ENCODE data around the gene CALM3. TPM values are rescaled to one million over a fixed set of nuclear protein-coding genes. Genes with fewer than 3 reads are reported as not detected.

Gene CALM3
- total RNA-seq, 3 donors from 2014 or later, result 241 to 325 (median 252) TPM

- ATAC-seq (no peak), DNase-seq (no peak)
- no peaks in the 10 kb centered on the region for H3K4me1 ChIP-seq (ENCODE audit: low read depth)
- H3K9me3 ChIP-seq, result no peaks in the 10 kb centered on the region
- no peaks in the 10 kb centered on the region for H3K36me3 ChIP-seq (ENCODE audit: low read depth)
- intact Hi-C loops (cut with DNase I, micrococcal nuclease), result no loop called here
- no peak overlapping the region for H3K4me3 ChIP-seq
- TF ChIP-seq, protein P1, sequence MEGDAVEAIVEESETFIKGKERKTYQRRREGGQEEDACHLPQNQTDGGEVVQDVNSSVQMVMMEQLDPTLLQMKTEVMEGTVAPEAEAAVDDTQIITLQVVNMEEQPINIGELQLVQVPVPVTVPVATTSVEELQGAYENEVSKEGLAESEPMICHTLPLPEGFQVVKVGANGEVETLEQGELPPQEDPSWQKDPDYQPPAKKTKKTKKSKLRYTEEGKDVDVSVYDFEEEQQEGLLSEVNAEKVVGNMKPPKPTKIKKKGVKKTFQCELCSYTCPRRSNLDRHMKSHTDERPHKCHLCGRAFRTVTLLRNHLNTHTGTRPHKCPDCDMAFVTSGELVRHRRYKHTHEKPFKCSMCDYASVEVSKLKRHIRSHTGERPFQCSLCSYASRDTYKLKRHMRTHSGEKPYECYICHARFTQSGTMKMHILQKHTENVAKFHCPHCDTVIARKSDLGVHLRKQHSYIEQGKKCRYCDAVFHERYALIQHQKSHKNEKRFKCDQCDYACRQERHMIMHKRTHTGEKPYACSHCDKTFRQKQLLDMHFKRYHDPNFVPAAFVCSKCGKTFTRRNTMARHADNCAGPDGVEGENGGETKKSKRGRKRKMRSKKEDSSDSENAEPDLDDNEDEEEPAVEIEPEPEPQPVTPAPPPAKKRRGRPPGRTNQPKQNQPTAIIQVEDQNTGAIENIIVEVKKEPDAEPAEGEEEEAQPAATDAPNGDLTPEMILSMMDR (IDR thresholded peaks at IDR 0.05), result no peak
Observed at GRCh38 chr19:46578450-46578849, 22.7 kb upstream of the CALM3 start.

- Histone ChIP-seq H3K4me3 (no peak overlapping the region), H3K9me3 (no peaks in the 10 kb centered on the region), H3K36me3 (ENCODE audit: low read depth) (no peaks in the 10 kb centered on the region), H3K4me1 (ENCODE audit: low read depth) (no peaks in the 10 kb centered on the region)
- TF ChIP-seq, protein P1 (IDR thresholded peaks at IDR 0.05), result no peak
- ATAC-seq (no peak), DNase-seq (no peak)
- intact Hi-C loops (cut with DNase I, micrococcal nuclease), result no loop called here
Observed at GRCh38 chr19:46579361-46579879, 21.7 kb upstream of the CALM3 start.

GRCh38 chr19:46580247-46580646, 20.9 kb upstream of the CALM3 start:
- TF ChIP-seq, protein P1 (IDR thresholded peaks at IDR 0.05), result no peak
- no peak for ATAC-seq
- DNase-seq, result no peak
- Histone ChIP-seq H3K4me3 (no peak overlapping the region), H3K36me3 (ENCODE audit: low read depth) (no peaks in the 10 kb centered on the region), H3K4me1 (ENCODE audit: low read depth) (no peaks in the 10 kb centered on the region), H3K9me3 (no peaks in the 10 kb centered on the region)
- intact Hi-C loops (cut with DNase I, micrococcal nuclease), result no loop called here

DNA sequence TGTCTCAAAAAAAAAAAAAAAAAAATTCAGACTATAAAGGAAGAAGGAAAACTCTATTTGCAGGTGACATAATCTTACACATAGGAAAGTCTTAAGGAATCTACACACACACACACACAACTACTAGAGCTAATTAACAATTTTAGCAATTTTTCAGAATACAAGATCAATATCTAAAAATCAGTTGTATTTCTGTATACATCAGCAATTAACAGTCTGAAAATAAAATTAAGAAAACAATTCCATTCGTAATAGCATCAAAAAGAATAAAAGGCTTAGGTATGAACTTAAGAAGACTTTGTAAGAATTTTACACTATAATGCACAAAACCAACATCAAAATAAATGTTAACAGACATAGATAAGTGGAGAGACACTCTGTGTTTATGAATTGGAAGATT, 15.6 kb upstream of the CALM3 start:
- intact Hi-C loops (cut with DNase I, micrococcal nuclease), result no loop called here
- DNase-seq, result no peak
- H3K36me3 ChIP-seq (ENCODE audit: low read depth), result no peaks in the 10 kb centered on the region
- no peak overlapping the region for H3K4me3 ChIP-seq
- TF ChIP-seq, protein P1 (IDR thresholded peaks at IDR 0.05), result no peak
- H3K4me1 ChIP-seq (ENCODE audit: low read depth), result no peaks in the 10 kb centered on the region
- no peak for ATAC-seq
- no peaks in the 10 kb centered on the region for H3K9me3 ChIP-seq

DNA sequence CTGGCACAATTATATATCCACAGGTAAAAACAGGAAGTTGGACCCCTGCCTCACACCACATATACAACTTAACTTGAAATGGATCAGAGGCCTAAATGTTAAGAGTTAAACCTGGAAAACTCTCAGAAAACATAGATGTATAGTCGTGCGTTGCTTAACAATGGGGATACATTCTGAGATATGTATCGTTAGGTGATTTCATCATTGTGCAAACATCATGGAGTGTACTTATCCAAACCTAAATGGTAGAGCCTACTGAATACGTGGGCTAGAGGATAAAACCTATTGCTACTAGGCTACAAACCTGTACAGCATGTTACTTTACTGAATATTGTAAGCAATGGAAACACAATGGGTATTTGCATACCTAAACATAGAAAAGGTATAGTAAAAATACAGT, 14.8 kb upstream of the CALM3 start:
- TF ChIP-seq, protein P1 (IDR thresholded peaks at IDR 0.05), result no peak
- Histone ChIP-seq H3K4me3 (no peak overlapping the region), H3K4me1 (ENCODE audit: low read depth) (no peaks in the 10 kb centered on the region), H3K9me3 (no peaks in the 10 kb centered on the region), H3K36me3 (ENCODE audit: low read depth) (no peaks in the 10 kb centered on the region)
- no peak for DNase-seq
- ATAC-seq, result no peak
- intact Hi-C loops (cut with DNase I, micrococcal nuclease), result no loop called here

GRCh38 chr19:46587861-46588260, 13.3 kb upstream of the CALM3 start:
- intact Hi-C loops (cut with DNase I, micrococcal nuclease), result no loop called here
- DNase-seq (no peak), ATAC-seq (no peak)
- Histone ChIP-seq H3K4me1 (ENCODE audit: low read depth) (no peaks in the 10 kb centered on the region), H3K9me3 (no peaks in the 10 kb centered on the region), H3K36me3 (ENCODE audit: low read depth) (no peaks in the 10 kb centered on the region), H3K4me3 (no peak overlapping the region)
- TF ChIP-seq, protein P1 (IDR thresholded peaks at IDR 0.05), result no peak

Measured in mucosa of descending colon (tissue), 3 donors.